Adipocyte (in vitro differentiated cells): Measurements from ENCODE around the gene CIZ1.
A peak's percentile ranks its signal among the peaks of the same experiment; 100 is the strongest.
"Not testable (repeated sequence)": the region's sequence is repeated elsewhere in the genome, so short reads cannot be mapped to it uniquely, and the experiment has no call there.

Experiments
- DNase-seq: peaks from one replicate; pipeline ENCODE4 v3.0.0-alpha.2; 2015; ENCODE audit warnings: low read depth
- H3K27me3 ChIP-seq: replicated peaks from 2 replicates; pipeline ENCODE4 v1.7.0; 2013; ENCODE audit warnings: mild to moderate bottlenecking, low read length, moderate library complexity; ENCODE audit not compliant: control insufficient read depth, insufficient read depth
- H3K36me3 ChIP-seq: 2 replicates; pipeline ENCODE4 v1.7.0; 2013; ENCODE audit warnings: low read length, mild to moderate bottlenecking, moderate library complexity; ENCODE audit not compliant: control insufficient read depth, insufficient read depth, severe bottlenecking
- H3K4me1 ChIP-seq: 2 replicates; pipeline ENCODE4 v1.7.0; 2013; ENCODE audit warnings: mild to moderate bottlenecking, low read length, moderate library complexity; ENCODE audit not compliant: control insufficient read depth, insufficient read depth
- H3K4me3 ChIP-seq: 2 replicates; pipeline ENCODE4 v1.7.0; 2013; ENCODE audit warnings: mild to moderate bottlenecking, low read length, moderate library complexity
- H3K9ac ChIP-seq: 2 replicates; pipeline ENCODE4 v1.7.0; 2013; ENCODE audit warnings: mild to moderate bottlenecking, low read length, moderate library complexity
- H3K9me3 ChIP-seq: 2 replicates; pipeline ENCODE4 v1.7.0; 2013; ENCODE audit warnings: mild to moderate bottlenecking, low read length, moderate library complexity; ENCODE audit not compliant: control insufficient read depth

Gene CIZ1

DNA sequence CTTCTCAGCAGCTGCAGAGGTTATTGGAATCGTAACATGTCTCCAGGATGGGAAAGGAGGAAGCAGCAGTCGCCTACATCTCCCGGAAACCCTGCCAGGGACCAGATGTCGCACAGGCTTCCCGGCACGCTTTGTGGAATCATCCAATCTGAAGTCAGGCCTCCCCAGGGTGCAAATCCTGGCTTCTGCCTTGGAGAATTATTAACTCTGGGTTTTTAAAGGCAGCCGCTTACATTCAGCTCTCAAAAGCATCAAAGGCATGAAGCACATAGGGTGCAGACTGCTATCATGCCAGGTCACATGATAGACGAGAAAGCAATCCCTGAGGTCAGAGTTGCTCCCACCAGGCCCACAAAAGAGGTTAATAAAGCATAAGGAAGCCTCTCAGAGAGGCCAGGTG is 59.2 kb downstream of the CIZ1 start:
- H3K9me3 ChIP-seq, H3K36me3 ChIP-seq, H3K4me1 ChIP-seq, H3K27me3 ChIP-seq, H3K4me3 ChIP-seq, H3K9ac ChIP-seq, DNase-seq: not testable (repeated sequence)

DNA sequence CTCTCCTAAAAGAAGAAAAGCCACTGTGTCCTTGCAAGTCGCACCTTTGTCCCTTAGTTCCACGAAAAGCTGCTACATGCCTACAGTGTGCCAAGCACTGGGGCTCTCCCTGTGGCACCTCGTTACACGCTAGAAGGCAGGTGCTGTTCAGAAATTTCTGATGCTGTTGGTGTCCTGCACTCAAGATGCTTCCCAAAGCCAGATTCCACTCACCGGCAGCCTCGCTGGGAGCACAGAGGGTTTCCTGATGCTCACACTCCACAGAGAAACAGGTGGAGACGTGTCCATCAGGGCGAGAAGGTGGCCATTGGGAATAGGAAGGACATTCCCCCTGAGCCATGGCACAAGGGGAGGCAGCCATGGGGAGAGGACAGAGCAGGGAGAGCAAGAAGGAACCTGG is 60.0 kb downstream of the CIZ1 start:
- not testable (repeated sequence) for DNase-seq, H3K4me1 ChIP-seq, H3K9me3 ChIP-seq, H3K4me3 ChIP-seq, H3K9ac ChIP-seq, H3K27me3 ChIP-seq, H3K36me3 ChIP-seq

DNA sequence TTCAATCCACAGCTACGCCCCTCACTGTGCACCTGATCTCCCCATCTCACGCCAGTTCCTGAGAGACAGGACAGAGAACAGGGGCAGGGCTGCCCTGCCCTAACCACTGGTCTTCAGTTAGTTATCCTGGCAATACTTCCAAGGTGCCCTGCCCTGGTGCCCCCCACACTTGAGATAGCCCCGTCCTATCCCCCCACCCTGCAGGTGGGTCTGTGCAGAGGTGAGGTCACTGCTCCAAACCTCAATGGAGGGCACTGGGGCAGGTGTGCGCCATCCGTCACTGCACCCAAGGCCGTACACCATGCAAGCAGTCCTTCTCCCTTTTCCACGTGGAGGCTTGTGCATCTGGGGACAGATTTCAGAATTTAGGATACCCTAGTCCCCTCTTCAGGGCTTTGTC is 60.7 kb downstream of the CIZ1 start:
- H3K4me3 ChIP-seq, DNase-seq, H3K9me3 ChIP-seq, H3K27me3 ChIP-seq, H3K36me3 ChIP-seq, H3K9ac ChIP-seq: not testable (repeated sequence)
- H3K4me1 ChIP-seq: peaks cover 14% of the 10 kb centered on the region

DNA sequence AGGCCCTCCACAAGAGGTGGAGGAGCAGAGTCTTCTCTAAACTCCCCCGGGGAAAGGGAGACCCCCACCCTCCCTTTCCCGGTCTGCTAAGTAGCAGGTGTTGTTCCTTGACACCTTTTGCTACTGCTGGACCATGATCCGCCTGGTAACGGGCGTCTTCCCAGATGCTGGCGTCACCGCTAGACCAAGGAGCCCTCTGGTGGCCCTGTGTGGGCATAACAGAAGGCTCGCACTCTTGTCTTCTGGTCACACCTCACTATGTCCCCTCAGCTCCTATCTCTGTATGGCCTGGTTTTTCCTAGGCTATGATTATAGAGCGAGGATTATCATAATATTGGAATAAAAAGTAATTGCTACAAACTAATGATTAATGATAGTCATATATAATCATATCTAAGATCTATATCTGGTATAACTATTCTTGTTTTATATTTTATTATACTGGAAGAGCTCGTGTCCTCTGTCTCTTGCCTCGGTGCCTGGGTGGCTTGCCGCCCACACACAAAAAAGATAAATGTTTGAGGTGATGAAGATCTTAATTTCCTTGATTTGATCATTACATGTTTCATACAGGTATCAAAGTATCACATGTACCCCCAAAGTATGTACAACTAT is 61.3 kb downstream of the CIZ1 start:
- H3K9me3 ChIP-seq, H3K36me3 ChIP-seq, DNase-seq: not testable (repeated sequence)

DNA sequence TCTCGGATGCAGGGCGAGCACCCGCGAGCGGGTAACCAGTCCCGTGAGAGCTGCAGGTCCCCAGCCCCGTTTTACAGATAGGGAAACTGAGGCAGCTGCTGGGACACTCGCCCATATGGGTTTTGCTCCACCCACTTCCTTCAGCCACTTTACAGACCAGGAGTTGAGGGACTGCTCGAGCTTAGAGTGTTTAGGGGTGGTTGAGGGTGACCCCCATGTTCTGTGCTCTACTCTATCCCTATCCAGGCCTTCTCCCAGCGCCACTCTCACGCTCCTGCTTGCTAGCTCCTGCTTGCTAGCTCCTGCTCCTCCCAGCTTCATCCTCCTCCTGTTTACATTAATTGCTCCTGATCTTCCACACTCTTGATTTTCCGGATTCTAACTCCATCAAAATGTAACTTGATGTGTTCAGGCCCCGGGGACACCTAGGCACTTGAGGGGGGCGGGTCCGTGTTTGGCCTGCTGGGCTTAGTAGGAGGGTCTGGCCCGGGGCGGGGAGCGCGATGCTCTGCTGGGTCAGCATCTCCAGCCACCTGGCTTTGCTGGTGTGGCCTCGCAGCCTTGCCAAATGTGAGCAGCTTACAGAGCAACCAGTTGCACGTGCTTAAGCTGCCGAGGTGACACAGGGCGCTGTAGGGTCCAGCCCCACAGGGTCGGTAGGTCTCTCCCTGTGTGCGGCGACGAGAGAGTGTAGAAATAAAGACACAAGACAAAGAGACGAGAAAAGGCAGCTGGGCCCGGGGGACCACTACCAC is 62.4 kb downstream of the CIZ1 start:
- Histone ChIP-seq H3K36me3 (peaks cover 2% of the 10 kb centered on the region), H3K4me3 (peak overlapping the region; percentile 97), H3K9me3 (peaks cover 4% of the 10 kb centered on the region), H3K4me1 (peaks cover 20% of the 10 kb centered on the region), H3K27me3 (no peaks in the 10 kb centered on the region), H3K9ac (peak overlapping the region; percentile 95)
- no peak for DNase-seq

More for the DNA sequence above, 61.3 kb downstream of the CIZ1 start:
- not testable (repeated sequence) for H3K27me3 ChIP-seq, H3K4me3 ChIP-seq, H3K9ac ChIP-seq
- H3K4me1 ChIP-seq: peaks cover 20% of the 10 kb centered on the region

DNA sequence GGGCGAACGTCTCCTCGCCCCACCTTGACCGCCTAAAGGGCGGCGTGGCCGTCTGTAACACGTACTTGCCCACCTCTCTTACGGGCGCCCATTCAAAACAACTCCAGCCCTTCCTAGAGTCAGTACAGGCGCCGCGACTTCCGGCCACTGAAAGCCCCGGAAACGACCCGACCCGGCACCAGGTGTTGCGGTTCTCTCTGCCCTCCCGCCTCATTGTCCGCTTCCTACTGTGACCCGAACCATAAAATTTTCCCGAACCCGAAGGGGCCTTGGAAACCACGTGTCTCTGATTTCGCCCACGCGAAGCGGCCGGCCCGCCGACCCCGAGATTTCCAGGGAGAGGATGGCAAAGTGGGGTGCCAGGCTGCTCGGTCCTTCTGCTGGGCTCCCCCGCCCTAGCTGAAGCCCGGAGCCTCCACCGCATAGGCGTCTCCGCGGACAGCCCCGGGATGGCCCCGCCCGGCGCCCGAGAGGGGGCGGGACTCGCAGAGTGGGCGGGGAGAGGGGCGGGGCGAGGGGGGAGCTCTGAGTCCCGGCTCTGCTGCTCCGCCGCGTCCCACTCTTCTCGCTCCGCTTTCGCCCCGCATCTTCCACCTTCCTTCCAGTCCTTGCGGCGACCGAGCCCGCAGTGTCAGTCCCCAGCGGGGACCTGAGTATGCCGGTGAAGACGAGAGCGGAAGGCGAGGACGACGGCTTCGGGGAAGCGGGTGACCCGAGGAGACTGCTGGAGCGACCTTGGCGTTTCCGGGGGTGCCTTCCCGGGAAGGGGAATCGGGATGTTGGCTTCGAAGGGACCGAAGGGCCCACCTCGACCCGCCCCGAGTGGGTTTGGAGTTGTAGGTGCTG is 63.2 kb downstream of the CIZ1 start:
- H3K9me3 ChIP-seq: no peaks in the 10 kb centered on the region
- peak overlapping the region; percentile 97 for H3K4me3 ChIP-seq
- peak; percentile 93 for DNase-seq
- H3K4me1 ChIP-seq: peaks cover 20% of the 10 kb centered on the region
- H3K36me3 ChIP-seq: peaks cover 6% of the 10 kb centered on the region
- H3K27me3 ChIP-seq: no peaks in the 10 kb centered on the region
- peak overlapping the region; percentile 95 for H3K9ac ChIP-seq

DNA sequence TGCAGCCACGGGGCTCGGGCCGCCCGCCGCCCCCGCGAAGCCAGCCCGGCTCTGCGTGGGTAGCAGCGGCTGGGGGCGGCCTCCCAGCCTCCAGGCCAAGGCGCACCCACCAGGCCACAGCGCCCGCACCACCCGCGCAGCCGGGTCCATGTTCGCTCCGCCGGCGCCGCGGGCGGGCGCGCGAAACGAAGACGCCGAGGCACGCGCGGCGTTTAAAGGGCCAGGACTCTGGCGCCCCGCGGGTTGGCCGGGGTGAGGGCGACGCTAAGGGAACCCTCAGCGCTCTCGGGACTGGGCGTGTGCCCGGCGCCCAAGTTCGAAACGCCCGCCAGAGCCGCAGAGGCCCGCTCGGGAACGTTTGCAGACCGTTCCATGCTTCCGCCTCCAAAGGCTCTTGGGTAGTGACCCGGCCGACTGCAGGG is 63.8 kb downstream of the CIZ1 start, which contains the start of gene PTGES2:
TSS of gene PTGES2 (minus strand) at position 162 of the 422 bp plus-strand sequence. CDS start at position 150, 12 bp downstream.
- no peaks in the 10 kb centered on the region for H3K27me3 ChIP-seq
- H3K9me3 ChIP-seq: no peaks in the 10 kb centered on the region
- H3K36me3 ChIP-seq: peaks cover 12% of the 10 kb centered on the region
- DNase-seq: peak; percentile 95
- peak within 1 kb of the TSS; percentile 95 for H3K9ac ChIP-seq
- H3K4me1 ChIP-seq: peaks cover 20% of the 10 kb centered on the region
- peak within 1 kb of the TSS; percentile 97 for H3K4me3 ChIP-seq

DNA sequence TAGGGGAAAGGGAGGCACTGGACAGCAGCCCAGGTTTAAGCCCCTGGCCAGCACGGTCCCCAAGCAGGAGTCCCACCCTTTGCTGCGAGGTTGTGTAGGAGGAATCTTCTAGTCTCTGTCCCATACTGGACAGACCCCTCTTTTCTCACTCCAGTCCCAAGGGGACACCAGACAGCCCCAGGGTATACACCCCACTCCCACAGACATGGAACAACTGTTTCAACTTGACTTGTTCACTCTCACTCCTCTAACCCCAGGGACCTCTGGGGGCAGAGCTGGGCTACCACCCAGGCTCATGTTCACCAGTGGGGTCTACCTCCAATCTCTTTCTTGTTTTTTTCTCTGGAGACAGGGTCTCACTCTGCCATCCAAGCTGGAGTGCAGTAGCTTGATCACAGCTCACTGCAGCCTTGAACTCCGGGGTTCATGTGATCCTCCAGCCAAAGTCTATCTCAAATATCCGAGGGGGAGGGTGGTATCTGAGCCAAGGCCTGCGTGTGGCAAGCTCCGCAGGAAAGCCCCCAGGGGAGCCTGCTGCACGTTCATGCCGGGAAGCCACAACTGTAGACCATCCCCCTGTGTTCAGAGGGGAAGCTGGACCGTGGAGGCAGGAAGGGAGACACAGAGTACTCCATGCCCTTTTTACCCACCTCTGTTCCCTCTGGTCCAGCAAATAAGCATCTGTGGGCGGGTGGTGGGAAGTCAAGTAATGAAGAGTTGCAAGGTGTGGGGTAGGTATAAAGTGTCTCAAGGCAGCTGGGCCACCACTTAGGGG is 65.6 kb downstream of the CIZ1 start:
- H3K36me3 ChIP-seq: peaks cover 26% of the 10 kb centered on the region
- no peaks in the 10 kb centered on the region for H3K27me3 ChIP-seq
- no peaks in the 10 kb centered on the region for H3K9me3 ChIP-seq
- peak overlapping the region; percentile 97 for H3K4me3 ChIP-seq
- H3K4me1 ChIP-seq: peaks cover 20% of the 10 kb centered on the region
- H3K9ac ChIP-seq: peak overlapping the region; percentile 18
- DNase-seq: no peak

DNA sequence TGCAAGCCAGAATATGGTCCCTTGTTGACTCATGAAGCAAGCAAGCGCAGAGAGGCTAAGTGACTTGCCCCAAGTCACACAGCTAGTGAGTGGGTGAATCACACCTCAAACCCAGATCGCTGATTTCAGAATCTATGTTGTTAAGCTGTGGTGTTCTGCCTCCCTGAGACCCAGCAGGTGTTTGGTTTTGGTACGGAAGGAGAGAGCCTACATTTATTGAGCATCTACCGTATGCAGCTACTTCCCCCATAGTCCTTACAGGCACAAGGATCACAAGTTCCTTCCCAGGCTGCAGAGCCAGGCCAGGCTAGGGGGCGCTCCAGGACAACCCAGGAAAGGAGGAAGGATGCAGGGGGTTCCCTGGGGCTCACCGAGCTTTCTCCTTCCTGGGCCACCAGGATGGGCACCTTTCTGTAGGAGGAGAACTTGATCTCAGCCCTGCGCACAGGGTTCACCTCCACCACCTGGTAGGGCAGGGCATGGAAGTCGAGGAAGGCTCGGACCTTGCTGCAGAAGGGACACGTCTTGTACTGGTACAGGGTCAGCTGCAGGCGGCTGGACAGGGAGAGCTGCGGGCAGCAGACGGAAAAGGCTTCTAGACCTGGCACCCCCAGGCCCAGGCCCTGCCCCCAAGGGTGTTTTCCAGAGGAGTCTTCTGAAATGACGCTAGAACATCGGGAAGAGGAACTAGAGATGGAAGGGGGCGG is 66.3 kb downstream of the CIZ1 start:
- Histone ChIP-seq H3K9ac (peak overlapping the region; percentile 18), H3K4me3 (no peak overlapping the region), H3K36me3 (peaks cover 27% of the 10 kb centered on the region), H3K9me3 (no peaks in the 10 kb centered on the region), H3K27me3 (no peaks in the 10 kb centered on the region), H3K4me1 (peaks cover 20% of the 10 kb centered on the region)
- DNase-seq: peak; percentile 66

DNA sequence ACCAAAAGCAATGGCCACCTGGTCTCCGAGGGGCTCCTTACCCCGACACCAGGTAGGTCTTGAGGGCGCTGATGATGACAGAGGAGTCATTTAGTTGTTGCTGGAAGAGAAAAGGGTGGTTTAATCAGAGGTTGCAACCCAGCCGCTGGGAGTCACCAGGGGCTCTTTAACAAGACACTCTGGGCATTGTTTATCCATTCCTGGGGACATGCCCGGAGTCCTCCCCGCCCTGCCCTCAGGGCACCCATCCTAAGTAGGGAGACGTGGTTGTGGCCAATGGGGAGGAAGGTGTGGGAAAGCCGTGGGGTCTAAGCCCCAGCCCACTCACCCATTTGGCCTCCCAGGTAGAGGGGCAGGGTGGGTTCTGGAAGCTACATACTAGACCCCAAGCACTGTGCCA is 66.9 kb downstream of the CIZ1 start:
- Histone ChIP-seq H3K9me3 (no peaks in the 10 kb centered on the region), H3K36me3 (peaks cover 27% of the 10 kb centered on the region), H3K27me3 (no peaks in the 10 kb centered on the region), H3K4me1 (peaks cover 20% of the 10 kb centered on the region), H3K4me3 (no peak overlapping the region), H3K9ac (no peak overlapping the region)
- no peak for DNase-seq
